HG03159 (cell line): Measurements from ENCODE around the gene MICAL1.

ENCODE experiments used
- ATAC-seq: cut with Tn5 transposase; IDR thresholded peaks from one replicate; pipeline ENCODE4 v1.9.1; 2021; ENCODE audit warnings: mild to moderate bottlenecking, moderate library complexity; ENCODE audit not compliant: unreplicated experiment

The MICAL1 gene, protein sequence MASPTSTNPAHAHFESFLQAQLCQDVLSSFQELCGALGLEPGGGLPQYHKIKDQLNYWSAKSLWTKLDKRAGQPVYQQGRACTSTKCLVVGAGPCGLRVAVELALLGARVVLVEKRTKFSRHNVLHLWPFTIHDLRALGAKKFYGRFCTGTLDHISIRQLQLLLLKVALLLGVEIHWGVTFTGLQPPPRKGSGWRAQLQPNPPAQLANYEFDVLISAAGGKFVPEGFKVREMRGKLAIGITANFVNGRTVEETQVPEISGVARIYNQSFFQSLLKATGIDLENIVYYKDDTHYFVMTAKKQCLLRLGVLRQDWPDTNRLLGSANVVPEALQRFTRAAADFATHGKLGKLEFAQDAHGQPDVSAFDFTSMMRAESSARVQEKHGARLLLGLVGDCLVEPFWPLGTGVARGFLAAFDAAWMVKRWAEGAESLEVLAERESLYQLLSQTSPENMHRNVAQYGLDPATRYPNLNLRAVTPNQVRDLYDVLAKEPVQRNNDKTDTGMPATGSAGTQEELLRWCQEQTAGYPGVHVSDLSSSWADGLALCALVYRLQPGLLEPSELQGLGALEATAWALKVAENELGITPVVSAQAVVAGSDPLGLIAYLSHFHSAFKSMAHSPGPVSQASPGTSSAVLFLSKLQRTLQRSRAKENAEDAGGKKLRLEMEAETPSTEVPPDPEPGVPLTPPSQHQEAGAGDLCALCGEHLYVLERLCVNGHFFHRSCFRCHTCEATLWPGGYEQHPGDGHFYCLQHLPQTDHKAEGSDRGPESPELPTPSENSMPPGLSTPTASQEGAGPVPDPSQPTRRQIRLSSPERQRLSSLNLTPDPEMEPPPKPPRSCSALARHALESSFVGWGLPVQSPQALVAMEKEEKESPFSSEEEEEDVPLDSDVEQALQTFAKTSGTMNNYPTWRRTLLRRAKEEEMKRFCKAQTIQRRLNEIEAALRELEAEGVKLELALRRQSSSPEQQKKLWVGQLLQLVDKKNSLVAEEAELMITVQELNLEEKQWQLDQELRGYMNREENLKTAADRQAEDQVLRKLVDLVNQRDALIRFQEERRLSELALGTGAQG

DNA sequence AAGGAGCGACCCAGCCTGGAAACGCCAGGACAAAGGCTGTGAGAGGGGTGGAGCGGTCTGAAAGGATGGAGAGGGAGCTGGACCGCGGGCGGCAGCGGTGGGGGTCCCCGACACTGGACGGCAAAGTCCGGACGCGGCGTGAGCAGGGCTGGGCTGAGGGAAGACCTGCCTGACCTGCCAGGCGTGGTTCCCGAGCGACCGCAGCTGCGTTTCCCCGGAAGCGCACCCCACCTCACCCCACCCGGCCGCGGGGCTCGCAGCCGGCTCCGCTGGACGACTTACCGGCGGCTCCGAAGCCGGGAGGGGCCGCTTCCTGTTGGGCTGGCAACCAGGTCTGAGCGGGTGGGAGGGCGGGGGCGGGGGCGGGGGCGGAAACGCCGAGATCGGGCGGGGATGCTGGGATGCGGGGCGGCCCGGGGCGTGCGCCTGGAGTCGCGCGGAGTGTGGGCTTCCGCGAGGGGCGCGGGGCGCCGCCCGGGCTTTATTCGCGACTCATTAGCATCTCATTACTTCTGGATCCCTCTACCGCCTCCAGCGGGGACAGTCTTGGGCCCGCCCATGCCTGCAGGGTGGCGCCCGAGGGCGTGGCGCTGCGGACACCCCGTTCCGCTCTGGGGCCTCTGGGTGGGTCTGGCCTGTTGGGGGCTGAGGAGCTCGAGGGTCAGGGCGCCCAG, at the start of gene MICAL1:
MICAL1 (minus strand) TSS at position 336 of the 674 bp plus-strand sequence. CDS start 1,576 bp downstream, outside the sequence.
- peak; percentile 65 for ATAC-seq

- ATAC-seq, result no peak
These were observed 48.0 kb upstream of the MICAL1 start for GRCh38 chr6:109503327-109504224.

- no peak for ATAC-seq
These were observed 43.4 kb upstream of the MICAL1 start for GRCh38 chr6:109498936-109499335.

DNA sequence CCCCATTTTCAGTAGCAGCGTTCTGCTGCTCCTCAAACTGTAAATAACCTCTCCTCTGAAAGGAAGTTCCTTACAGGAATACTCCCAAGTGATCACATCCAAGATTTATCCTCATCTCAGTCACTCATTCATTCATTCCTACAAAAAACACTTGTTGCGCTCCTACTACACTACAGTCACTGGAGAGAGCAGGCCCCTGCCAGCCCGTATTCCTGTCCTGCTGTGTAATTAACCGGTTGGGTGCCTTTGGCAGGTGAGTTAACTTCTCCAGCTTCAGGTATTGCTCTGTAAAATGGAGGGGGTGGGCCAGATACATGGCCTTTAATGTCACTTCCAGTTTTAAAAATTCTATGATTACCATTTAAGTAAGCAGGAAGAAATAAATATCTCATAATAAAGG, 42.5 kb upstream of the MICAL1 start:
- ATAC-seq, result no peak

GRCh38 chr6:109496036-109496772, 40.6 kb upstream of the MICAL1 start:
- ATAC-seq, result no peak

DNA sequence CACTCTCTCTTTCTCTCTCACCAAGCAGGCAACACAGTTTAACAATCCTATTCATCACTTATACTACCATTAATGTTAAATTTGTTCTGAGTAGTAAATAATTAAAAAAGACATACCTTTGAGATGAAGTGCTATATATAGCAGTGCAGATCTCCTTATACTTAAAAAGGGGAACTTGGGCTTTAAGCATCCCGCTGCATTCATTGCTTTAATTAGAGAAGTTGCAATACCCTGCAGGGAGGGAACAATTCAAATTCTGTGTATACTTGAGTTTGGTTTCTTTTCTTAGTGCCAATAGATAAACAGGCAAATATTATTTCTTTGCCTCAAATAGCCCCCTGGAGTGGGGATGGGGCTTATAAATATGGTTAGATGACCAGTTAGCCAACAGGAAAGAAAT, 38.3 kb upstream of the MICAL1 start:
- ATAC-seq, result no peak

GRCh38 chr6:109491207-109491938, 35.8 kb upstream of the MICAL1 start:
- ATAC-seq, result no peak

DNA sequence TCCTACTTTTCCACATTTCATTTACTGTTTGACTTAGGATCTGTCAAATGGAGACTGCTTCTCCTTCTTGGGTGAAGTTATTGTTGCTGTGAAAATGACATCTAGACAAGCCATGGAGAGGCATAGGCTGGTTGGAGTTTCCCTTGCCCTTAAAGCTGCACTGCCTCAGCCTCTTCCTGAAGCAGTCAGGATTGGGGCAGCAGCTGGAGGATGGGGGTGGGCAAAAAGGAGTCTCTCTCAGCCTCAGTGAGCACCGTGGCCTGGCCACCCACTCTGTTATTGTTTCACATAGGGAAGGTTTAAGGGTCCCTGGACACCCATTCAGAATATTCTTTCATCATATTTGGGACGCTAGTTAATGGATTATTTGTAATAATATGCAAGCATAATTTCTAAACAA, 35.1 kb upstream of the MICAL1 start:
- no peak for ATAC-seq

DNA sequence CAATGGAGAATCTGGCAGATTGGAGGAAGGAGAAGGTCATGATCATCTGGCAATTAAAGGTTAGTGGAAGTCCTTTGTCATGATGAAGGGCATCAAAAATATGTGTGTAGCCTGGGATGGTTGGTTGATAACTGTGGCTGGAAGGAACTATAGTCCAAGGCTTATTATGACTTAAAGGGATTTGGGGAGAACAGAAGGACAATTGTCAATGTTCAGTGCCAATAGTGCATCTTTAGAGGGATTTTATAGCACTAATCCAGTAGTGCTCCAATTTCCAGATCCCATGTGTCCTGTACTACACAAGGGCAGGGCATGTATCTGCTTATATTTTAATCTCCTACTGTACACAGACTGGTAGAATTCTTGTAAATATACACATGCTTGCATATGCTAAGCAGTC, 32.4 kb upstream of the MICAL1 start:
- no peak for ATAC-seq

DNA sequence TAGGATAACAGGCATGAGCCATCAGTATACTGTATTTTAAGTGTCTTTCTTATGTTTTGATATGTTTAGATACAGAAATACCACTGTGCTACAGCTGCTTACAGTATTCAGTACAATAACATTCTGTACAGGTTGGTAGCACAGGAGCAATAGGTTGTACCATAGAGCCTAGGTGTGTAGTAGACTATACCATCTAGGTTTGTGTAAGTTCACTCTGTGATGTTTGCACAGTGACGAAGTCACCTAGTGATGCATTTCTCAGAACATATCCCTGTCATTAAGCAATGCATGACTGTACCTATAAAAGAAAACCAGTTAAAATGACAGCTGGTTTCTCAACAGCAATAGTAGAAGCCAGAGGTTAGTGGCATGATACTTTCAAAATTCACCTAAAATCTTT, 30.5 kb upstream of the MICAL1 start:
- ATAC-seq, result no peak

DNA sequence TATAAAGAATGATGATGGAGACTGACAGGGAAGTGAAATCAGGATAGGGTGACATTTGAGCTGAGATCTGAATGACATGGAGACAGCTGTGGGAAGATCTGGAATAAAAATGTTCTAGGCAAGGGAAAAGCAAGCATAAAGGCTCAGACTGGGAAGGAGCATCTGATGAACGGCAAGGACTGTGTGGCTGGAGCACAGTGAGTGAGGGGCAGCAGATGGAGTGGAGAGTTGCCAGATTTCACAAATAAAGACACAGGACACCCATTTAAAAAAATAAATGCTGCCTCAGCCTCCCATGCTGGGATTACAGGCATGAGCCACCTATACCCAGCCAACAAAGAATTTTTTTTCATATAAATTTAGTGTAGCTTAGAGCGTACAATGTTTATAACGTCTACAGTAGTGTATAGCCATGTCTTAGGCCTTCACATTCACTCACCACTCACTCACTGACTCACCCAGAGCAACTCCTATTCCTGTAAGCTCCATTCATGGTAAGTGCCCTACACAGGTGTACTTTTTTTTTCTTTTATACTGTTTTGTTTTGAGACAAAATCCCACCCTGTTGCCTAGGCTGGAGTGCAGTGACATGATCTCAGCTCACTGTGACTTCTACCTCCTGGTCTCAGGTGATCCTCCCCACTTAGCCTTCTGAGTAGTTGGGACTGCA, 29.8 kb upstream of the MICAL1 start:
- ATAC-seq, result no peak

DNA sequence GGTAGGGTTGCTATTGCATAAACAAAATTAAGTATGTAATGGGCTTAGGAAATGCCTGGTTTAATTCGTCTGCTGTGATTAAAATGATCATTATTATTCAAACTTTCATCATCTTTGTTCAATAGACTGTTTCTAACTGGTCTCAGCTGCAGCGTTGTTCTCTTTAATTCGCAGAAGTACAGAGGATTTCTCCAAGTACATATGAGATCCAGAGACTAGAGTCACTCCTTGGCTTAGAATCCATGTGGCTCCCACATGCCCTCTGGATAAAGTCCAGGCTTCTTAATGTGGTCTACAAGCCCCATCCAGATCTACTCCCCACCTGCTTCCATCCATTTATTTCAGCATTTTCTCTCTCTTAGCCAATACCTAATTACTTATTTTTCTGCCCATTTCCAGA, 28.6 kb upstream of the MICAL1 start:
- no peak for ATAC-seq

DNA sequence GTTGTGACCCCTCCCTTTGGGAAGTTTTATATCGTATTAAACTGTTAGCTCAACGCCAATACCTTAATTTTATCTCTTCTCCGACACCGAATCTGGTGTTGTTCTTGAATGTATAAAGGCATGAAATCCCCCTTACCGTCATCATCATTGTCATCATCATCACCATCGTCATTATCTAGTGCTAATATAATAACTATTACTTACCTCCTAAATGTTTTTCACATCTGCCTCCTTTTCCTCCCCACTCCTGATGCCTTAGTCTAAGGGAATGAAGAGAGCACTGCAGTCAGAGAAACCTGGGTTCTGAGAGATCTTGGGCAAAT, 28.1 kb upstream of the MICAL1 start:
- ATAC-seq, result peak; percentile 9

DNA sequence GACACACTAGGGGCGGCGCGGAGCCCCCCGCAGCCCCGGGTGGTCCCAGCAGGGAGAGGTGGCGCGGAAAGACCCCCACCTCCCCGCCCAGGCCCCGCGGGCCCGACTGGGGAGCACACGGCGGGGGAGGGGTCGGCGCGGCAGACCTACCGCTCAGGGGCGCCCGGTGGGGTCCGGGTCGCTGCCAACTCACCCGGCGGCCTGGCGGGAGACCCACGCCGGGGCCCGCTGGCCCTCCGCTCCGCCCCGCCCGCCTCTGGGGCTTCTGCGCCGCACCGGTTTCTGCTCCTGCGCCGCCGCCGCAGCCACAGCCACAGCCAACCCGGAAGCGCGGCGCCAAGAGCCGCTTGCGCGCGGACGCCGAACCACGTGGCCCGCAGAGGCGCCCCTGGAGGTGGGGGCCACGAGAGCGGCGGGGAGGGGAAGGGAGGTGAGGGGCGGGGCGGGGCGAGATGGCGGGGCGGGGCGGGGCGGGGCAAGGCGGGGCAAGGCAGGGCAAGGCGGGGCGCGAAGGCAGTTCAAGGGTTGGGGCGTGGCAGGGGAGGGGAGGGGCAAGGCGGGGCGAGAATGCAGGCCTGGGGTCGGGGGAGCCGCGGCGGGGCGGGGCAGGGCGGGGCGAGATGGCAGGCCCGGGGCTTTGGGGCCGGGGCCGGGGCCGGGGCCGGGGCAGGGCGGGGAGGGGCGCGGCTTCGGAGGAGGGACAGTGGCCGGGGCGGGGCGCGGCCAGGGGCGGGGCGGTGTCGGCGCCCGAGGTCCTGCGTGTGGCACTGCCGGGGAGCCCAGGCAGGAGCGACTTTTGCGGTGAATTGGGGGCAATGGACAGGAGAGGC, 27.5 kb upstream of the MICAL1 start, which contains the start of gene ZBTB24:
ZBTB24 (minus strand) TSS at position 315 of the 830 bp plus-strand sequence. CDS start 1,193 bp downstream, outside the sequence.
- ATAC-seq, result peak; percentile 92

GRCh38 chr6:109480993-109481480, 25.5 kb upstream of the MICAL1 start:
- no peak for ATAC-seq

GRCh38 chr6:109478841-109479624, 23.5 kb upstream of the MICAL1 start:
- ATAC-seq, result no peak
